ENCODE data around the gene NEDD4L. TPM values are rescaled to one million over a fixed set of nuclear protein-coding genes. Genes with fewer than 3 reads are reported as not detected.

NEDD4L gene
- polyA plus RNA-seq, 1 donor (not counting 4 experiments of a cell fraction or from before 2014, with no cell fraction given), result 52.6 TPM

DNA sequence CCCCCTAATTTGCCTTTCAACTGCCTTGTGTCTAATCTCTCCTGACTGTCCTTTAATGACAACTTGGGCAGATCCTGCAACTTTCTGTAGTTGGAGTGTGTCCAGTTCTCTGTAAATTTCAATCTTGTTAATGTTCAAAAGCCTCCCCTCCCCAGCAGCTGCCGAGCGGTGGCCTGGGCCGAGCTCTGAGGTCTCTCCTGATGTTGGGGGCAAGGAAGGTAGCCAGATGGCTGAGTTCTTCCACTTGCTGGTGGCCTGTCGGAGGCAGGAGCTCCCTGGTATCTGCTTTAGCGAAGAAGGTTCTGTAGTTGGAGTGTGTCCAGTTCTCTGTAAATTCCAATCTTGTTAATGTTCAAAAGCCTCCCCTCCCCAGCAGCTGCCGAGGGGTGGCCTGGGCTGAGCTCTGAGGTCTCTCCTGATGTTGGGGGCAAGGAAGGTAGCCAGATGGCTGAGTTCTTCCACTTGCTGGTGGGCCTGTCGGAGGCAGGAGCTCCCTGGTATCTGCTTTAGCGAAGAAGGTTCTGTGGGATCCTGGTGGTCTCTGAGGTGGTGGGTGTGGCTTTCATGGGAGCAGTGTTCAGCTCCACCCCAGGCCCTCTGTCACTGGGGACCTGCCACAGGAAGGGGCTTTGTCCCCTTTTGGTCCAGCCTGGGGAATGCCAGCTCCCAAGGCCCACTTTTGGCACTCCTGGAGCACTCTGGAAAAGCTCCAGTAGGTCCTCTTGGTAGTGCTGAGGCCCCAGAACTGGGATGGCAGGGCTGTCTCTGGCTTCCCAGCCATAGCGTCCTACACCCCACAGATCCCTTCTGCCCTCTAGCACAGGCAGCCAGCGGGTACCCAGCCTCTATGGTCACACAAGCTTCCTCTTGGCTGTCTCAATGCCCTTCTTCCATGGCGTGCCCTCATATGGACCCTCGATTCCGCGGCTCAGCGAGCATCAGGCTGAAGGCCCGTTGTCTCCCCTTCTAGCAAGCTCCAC, 373.0 kb downstream of the NEDD4L start:
- H2AFZ ChIP-seq (ENCODE audit: control insufficient read depth, low read length), result no peak overlapping the region
- dilution Hi-C loops (cut with MboI; ENCODE audit: extremely low pct_ligation_motif_present, low sequenced_read_pairs), result no loop called here
- H3K27me3 ChIP-seq (ENCODE audit: control insufficient read depth, extremely low read depth, insufficient read depth, low read length), result peaks cover 16% of the 10 kb centered on the region
- H3K9ac ChIP-seq (ENCODE audit: control insufficient read depth, extremely low read depth, insufficient read depth, low read length), result no peak overlapping the region
- no peak overlapping the region for H3K4me3 ChIP-seq (ENCODE audit: control insufficient read depth in 2 of 3, extremely low read depth in 1 of 3, insufficient read depth in 2 of 3, low read depth in 1 of 3, low read length in 3 of 3)
- no peaks in the 10 kb centered on the region for H3K9me1 ChIP-seq (ENCODE audit: control insufficient read depth, extremely low read depth, insufficient read depth, low read length)
- no peak for DNase-seq (ENCODE audit: low read depth, low spot score)
- H3K4me1 ChIP-seq (ENCODE audit: control insufficient read depth, extremely low read depth, insufficient read depth, low read length), result no peaks in the 10 kb centered on the region
- no peak overlapping the region for H3K4me2 ChIP-seq (ENCODE audit: control insufficient read depth, extremely low read depth, insufficient read depth, low read depth, low read length)
- FAIRE-seq, result no peak
- H3K79me2 ChIP-seq (ENCODE audit: control insufficient read depth, insufficient read depth, low read length), result no peaks in the 10 kb centered on the region
- H3K27ac ChIP-seq (ENCODE audit: control insufficient read depth, insufficient read depth, low read length), result no peak overlapping the region
- no peak for TF ChIP-seq EZH2 (IDR thresholded peaks at IDR 0.05; ENCODE audit: low read length)
- TF ChIP-seq, protein P1, sequence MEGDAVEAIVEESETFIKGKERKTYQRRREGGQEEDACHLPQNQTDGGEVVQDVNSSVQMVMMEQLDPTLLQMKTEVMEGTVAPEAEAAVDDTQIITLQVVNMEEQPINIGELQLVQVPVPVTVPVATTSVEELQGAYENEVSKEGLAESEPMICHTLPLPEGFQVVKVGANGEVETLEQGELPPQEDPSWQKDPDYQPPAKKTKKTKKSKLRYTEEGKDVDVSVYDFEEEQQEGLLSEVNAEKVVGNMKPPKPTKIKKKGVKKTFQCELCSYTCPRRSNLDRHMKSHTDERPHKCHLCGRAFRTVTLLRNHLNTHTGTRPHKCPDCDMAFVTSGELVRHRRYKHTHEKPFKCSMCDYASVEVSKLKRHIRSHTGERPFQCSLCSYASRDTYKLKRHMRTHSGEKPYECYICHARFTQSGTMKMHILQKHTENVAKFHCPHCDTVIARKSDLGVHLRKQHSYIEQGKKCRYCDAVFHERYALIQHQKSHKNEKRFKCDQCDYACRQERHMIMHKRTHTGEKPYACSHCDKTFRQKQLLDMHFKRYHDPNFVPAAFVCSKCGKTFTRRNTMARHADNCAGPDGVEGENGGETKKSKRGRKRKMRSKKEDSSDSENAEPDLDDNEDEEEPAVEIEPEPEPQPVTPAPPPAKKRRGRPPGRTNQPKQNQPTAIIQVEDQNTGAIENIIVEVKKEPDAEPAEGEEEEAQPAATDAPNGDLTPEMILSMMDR (optimal IDR thresholded peaks at IDR 0.05 in 1 of 3, IDR thresholded peaks at IDR 0.05 in 1 of 3, conservative IDR thresholded peaks at IDR 0.05 in 1 of 3; ENCODE audit: extremely low read depth in 1 of 3, insufficient read depth in 2 of 3, low read length in 3 of 3), result no peak
- H3K9me3 ChIP-seq (ENCODE audit: control insufficient read depth, low read depth, low read length), result no peaks in the 10 kb centered on the region
- H3K36me3 ChIP-seq (ENCODE audit: control insufficient read depth in 2 of 2, extremely low read depth in 1 of 2, insufficient read depth in 2 of 2, low read length in 2 of 2), result no peaks in the 10 kb centered on the region
- no peaks in the 10 kb centered on the region for H4K20me1 ChIP-seq (ENCODE audit: control insufficient read depth, extremely low read depth, insufficient read depth, low read length)

DNA sequence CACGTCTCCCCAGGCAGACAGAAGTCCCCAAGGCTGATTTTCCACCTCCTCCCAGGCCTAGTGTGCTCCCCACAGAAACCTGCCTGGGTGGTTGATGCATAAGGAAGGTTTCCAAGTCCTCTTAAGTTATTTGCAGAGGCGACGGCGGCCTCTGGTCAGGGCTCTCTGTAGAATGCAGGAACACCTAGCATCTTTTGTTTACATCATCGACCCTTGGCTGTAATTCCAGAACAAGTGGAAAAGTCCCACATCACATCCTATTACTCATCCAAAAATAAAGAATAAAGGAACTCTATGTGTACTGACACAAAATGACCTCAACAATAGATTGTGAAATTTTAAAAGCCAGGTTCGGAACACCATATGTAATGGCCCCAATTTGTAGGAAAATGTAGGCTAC, 373.7 kb downstream of the NEDD4L start:
- Histone ChIP-seq H3K27ac (ENCODE audit: control insufficient read depth, insufficient read depth, low read length) (no peak overlapping the region), H3K79me2 (ENCODE audit: control insufficient read depth, insufficient read depth, low read length) (no peaks in the 10 kb centered on the region), H3K27me3 (ENCODE audit: control insufficient read depth, extremely low read depth, insufficient read depth, low read length) (peaks cover 16% of the 10 kb centered on the region), H4K20me1 (ENCODE audit: control insufficient read depth, extremely low read depth, insufficient read depth, low read length) (no peaks in the 10 kb centered on the region), H3K36me3 (ENCODE audit: control insufficient read depth in 2 of 2, extremely low read depth in 1 of 2, insufficient read depth in 2 of 2, low read length in 2 of 2) (no peaks in the 10 kb centered on the region), H3K4me1 (ENCODE audit: control insufficient read depth, extremely low read depth, insufficient read depth, low read length) (no peaks in the 10 kb centered on the region), H3K4me2 (ENCODE audit: control insufficient read depth, extremely low read depth, insufficient read depth, low read depth, low read length) (no peak overlapping the region), H3K9me3 (ENCODE audit: control insufficient read depth, low read depth, low read length) (no peaks in the 10 kb centered on the region), H3K9ac (ENCODE audit: control insufficient read depth, extremely low read depth, insufficient read depth, low read length) (no peak overlapping the region), H3K9me1 (ENCODE audit: control insufficient read depth, extremely low read depth, insufficient read depth, low read length) (no peaks in the 10 kb centered on the region), H3K4me3 (ENCODE audit: control insufficient read depth in 2 of 3, extremely low read depth in 1 of 3, insufficient read depth in 2 of 3, low read depth in 1 of 3, low read length in 3 of 3) (no peak overlapping the region), H2AFZ (ENCODE audit: control insufficient read depth, low read length) (no peak overlapping the region)
- no peak for TF ChIP-seq EZH2 (IDR thresholded peaks at IDR 0.05; ENCODE audit: low read length)
- TF ChIP-seq, protein P1 (optimal IDR thresholded peaks at IDR 0.05 in 1 of 3, IDR thresholded peaks at IDR 0.05 in 1 of 3, conservative IDR thresholded peaks at IDR 0.05 in 1 of 3; ENCODE audit: extremely low read depth in 1 of 3, insufficient read depth in 2 of 3, low read length in 3 of 3), result no peak
- DNase-seq (ENCODE audit: low read depth, low spot score), result no peak
- dilution Hi-C loops (cut with MboI; ENCODE audit: extremely low pct_ligation_motif_present, low sequenced_read_pairs), result no loop called here
- no peak for FAIRE-seq

Measured in keratinocyte (primary cell).